Fibroblast of lung (primary cell): ENCODE measurements around the gene MYOD1.

ENCODE experiments used
- EZH2 ChIP-seq: IDR thresholded peaks from 2 replicates; pipeline ENCODE4 v1.5.1; 2012; ENCODE audit warnings: low read length, control low read depth, mild to moderate bottlenecking; ENCODE audit errors: missing control alignments
- TF ChIP-seq, protein P1 (sequence below), 2 donors: IDR thresholded peaks in 1 of 2; conservative IDR thresholded peaks in 1 of 2; 1 replicate in 1 of 2; 2 replicates in 1 of 2; pipeline ENCODE4 v1.5.1; 2011 to 2012; ENCODE audit warnings: low read length in 2 of 2, control low read depth in 1 of 2, inconsistent platforms in 1 of 2, low read depth in 1 of 2, mild to moderate bottlenecking in 1 of 2

DNA sequence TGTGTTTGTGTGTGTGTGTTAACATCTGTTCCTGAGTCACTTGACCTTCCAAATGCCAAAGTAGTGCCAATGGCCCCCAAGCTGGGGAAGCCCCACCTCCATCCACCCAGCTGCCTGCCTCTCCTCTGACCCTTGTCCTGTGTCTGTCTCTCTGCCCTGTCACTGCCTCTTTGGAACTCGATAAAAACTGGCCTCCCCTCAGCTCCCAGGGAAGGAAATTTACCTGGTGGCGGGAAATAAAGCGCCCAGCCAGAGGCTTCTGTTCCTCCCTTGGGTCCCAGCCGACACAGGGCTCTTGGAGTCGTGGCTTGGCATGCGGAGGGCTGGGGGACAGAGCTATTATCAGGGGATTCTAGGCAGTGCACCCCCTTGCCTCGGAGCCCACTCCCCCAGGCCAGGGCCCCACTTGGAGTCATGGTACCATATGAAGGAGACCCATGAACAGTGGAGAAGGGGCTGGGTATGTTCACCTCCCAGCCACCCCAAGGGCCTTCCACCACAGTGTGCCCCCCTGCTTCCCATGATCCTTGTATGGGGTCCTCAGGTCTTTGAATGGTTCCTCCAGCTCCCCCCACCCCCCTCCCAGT, 21.4 kb downstream of the MYOD1 start:
- TF ChIP-seq, protein P1, sequence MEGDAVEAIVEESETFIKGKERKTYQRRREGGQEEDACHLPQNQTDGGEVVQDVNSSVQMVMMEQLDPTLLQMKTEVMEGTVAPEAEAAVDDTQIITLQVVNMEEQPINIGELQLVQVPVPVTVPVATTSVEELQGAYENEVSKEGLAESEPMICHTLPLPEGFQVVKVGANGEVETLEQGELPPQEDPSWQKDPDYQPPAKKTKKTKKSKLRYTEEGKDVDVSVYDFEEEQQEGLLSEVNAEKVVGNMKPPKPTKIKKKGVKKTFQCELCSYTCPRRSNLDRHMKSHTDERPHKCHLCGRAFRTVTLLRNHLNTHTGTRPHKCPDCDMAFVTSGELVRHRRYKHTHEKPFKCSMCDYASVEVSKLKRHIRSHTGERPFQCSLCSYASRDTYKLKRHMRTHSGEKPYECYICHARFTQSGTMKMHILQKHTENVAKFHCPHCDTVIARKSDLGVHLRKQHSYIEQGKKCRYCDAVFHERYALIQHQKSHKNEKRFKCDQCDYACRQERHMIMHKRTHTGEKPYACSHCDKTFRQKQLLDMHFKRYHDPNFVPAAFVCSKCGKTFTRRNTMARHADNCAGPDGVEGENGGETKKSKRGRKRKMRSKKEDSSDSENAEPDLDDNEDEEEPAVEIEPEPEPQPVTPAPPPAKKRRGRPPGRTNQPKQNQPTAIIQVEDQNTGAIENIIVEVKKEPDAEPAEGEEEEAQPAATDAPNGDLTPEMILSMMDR (conservative IDR thresholded peaks at IDR 0.05 in 1 of 2, IDR thresholded peaks at IDR 0.05 in 1 of 2; ENCODE audit: low read depth in 1 of 2, low read length in 2 of 2) = no peak
- TF ChIP-seq EZH2 = no peak
